ENCODE results near the gene ANKRD12. TPM values are rescaled to one million over a fixed set of nuclear protein-coding genes. Genes with fewer than 3 reads are reported as not detected.

Gene ANKRD12
- total and polyA plus RNA-seq, 2 of the 4 experiments (the other 2 are of a cell fraction): 2.6 to 12.9 TPM

GRCh38 chr18:9137168-9138066 is 836 bp downstream of the ANKRD12 start:
- Histone ChIP-seq H2BK20ac (ENCODE audit: low read depth, low read length) (0 out of 2 replicates have a peak overlapping the region, but pooled peaks have one; percentile 1), H2BK15ac (ENCODE audit: low read depth, low read length) (0 out of 3 replicates have a peak overlapping the region, but pooled peaks have one; percentile 6), H3K4ac (ENCODE audit: low read depth, low read length) (peak overlapping the region; percentile 84), H3K4me1 (ENCODE audit: control insufficient read depth, insufficient read depth, low read length) (peaks cover 10% of the 10 kb centered on the region), H2BK5ac (ENCODE audit: low read depth, low read length, poor library complexity, severe bottlenecking) (peak overlapping the region; percentile 98), H4K5ac (ENCODE audit: low read depth, low read length) (peak overlapping the region; percentile 78; the same call in 1 of the 2 replicates), H3K9me1 (ENCODE audit: insufficient read depth, low read length) (0 out of 2 replicates have a peak, but pooled peaks cover 2% of the 10 kb centered on the region), H2BK120ac (ENCODE audit: low read depth, low read length) (peak overlapping the region; percentile 48; the same call in 1 of the 2 replicates), H3K14ac (replicated peaks; ENCODE audit: low read depth, low read length) (peak overlapping the region; percentile 59), H2AK9ac (replicated peaks; ENCODE audit: low read depth, low read length, poor library complexity) (peak overlapping the region; percentile 26), H3K36me3 (ENCODE audit: control insufficient read depth, insufficient read depth, low read length) (peaks cover 10% of the 10 kb centered on the region), H2AFZ (replicated peaks; ENCODE audit: low read length, poor library complexity) (peak overlapping the region; percentile 97), H2AK5ac (ENCODE audit: low read depth, low read length) (peak overlapping the region; percentile 48; the same call in 1 of the 2 replicates), H3K4me2 (ENCODE audit: low read depth, low read length) (peak overlapping the region; percentile 99), H4K20me1 (ENCODE audit: insufficient read depth, low read length) (peaks cover 40% of the 10 kb centered on the region), H3K79me1 (ENCODE audit: low read depth in 1 of 2, low read length in 2 of 2) (peaks cover 6 to 36% of the 10 kb centered on the region in 2 experiments; a peak in 3 of 4 replicates), H3K27ac (ENCODE audit: insufficient read depth, low read length) (peak overlapping the region; percentile 97), H3K9ac (ENCODE audit: low read depth, low read length) (peak overlapping the region; percentile 92), H3K9me3 (ENCODE audit: control insufficient read depth, insufficient read depth, low read length) (no peaks in the 10 kb centered on the region), H4K91ac (ENCODE audit: insufficient read depth, low read depth, low read length) (peak overlapping the region; percentile 38), H3K23ac (ENCODE audit: low read depth, low read length) (peak overlapping the region; percentile 94), H3K4me3 (ENCODE audit: insufficient read depth, low read depth, low read length) (peak overlapping the region; percentile 95), H3K18ac (ENCODE audit: low read depth, low read length) (peak overlapping the region; percentile 72), H4K8ac (ENCODE audit: low read depth in 2 of 2, low read length in 2 of 2) (peak overlapping the region in 1 of 2 experiments; percentile 86; a peak in 3 of 4 replicates), H3K27me3 (ENCODE audit: control insufficient read depth, insufficient read depth, low read length) (no peaks in the 10 kb centered on the region), H3K56ac (ENCODE audit: extremely low read depth, insufficient read depth, low read length) (peak overlapping the region; percentile 94)
- DNase-seq (peak; percentile 95), ATAC-seq (ENCODE audit: low read depth) (peak; percentile 44)
- WGBS, 2 experiments (ENCODE audit: extremely low coverage in 2 of 2, insufficient read length in 1 of 2): 3% methylated on average over 9 of the region's 95 CpGs; no CpG with 5 or more reads in 1 of the 2 experiments
- ChIA-PET POLR2A (ENCODE audit: unreplicated experiment) (no interaction called here), CTCF (interaction anchor here (2.9 kb wide), 1 partner anchor 63 kb away, joined by 13 read pairs; no protein-coding TSS in a partner anchor)
- dilution Hi-C loops (cut with HindIII; ENCODE audit: low sequenced_read_pairs, unreplicated experiment) (no loop called here), intact Hi-C loops (cut with micrococcal nuclease) (loop anchor here (2.0 to 5.0 kb wide), 2 partner anchors 200 to 337 kb away; no protein-coding TSS in a partner anchor), in situ Hi-C loops (cut with MboI; ENCODE audit: low sequenced_read_pairs) (loop anchor here (10.0 kb wide), 1 partner anchor 463 kb away; no protein-coding TSS in a partner anchor)
- no TSS peak for BruUV-seq (replicated peaks)
- TF ChIP-seq RAD21 (IDR thresholded peaks at IDR 0.05; ENCODE audit: low read length): peak; percentile 22
- 0 out of 2 replicates have a peak, but pooled peaks have one; percentile 24 for TF ChIP-seq MAFK (IDR thresholded peaks at IDR 0.05; ENCODE audit: low read depth, low read length)
- TF ChIP-seq NFE2L2 (IDR thresholded peaks at IDR 0.05; ENCODE audit: low read depth, low read length): no peak
- 0 out of 2 replicates have a peak, but pooled peaks have one; percentile 54 for TF ChIP-seq MXI1 (IDR thresholded peaks at IDR 0.05; ENCODE audit: borderline replicate concordance, low read depth, low read length)
- TF ChIP-seq USF2 (IDR thresholded peaks at IDR 0.05; ENCODE audit: low read depth, low read length): no peak
- peak; percentile 92 for TF ChIP-seq CHD1 (IDR thresholded peaks at IDR 0.05; ENCODE audit: low read depth, low read length)
- TF ChIP-seq BHLHE40 (IDR thresholded peaks at IDR 0.05; ENCODE audit: low read depth, low read length): peak; percentile 49
- no peak for TF ChIP-seq RCOR1 (IDR thresholded peaks at IDR 0.05; ENCODE audit: insufficient replicate concordance, low read length)
- no peak for TF ChIP-seq ELK1 (IDR thresholded peaks at IDR 0.05; ENCODE audit: borderline replicate concordance, low read depth, low read length)
- TF ChIP-seq MAZ (IDR thresholded peaks at IDR 0.05; ENCODE audit: borderline replicate concordance, low read depth, low read length): peak; percentile 27; the same call in 1 of the 2 replicates
- no peak for TF ChIP-seq RFX5 (IDR thresholded peaks at IDR 0.05; ENCODE audit: low read depth, low read length)
- peak; percentile 90 for TF ChIP-seq POLR2A (IDR thresholded peaks at IDR 0.05; ENCODE audit: low read depth, low read length)
- 0 out of 2 replicates have a peak, but pooled peaks have one; percentile 29 for TF ChIP-seq CEBPB (IDR thresholded peaks at IDR 0.05; ENCODE audit: low read depth, low read length)
- peak; percentile 48 for TF ChIP-seq FOS (IDR thresholded peaks at IDR 0.05; ENCODE audit: low read depth, low read length)
